Glutamatergic neuron (in vitro differentiated cells): Measurements from ENCODE around the gene GNAQ. TPM values are rescaled to one million over a fixed set of nuclear protein-coding genes. Genes with fewer than 3 reads are reported as not detected.
"Not testable (repeated sequence)": the region's sequence is repeated elsewhere in the genome, so short reads cannot be mapped to it uniquely, and the experiment has no call there.

Source experiments
- DNase-seq: peaks from one replicate; pipeline ENCODE4 v3.0.0; 2022
- H3K27ac Mint-ChIP-seq: one replicate; pipeline ENCODE4 v1.8.0; 2020; ENCODE audit warnings: mild to moderate bottlenecking, mixed read lengths, inconsistent platforms; ENCODE audit not compliant: unreplicated experiment
- H3K27me3 Mint-ChIP-seq: one replicate; pipeline ENCODE4 v1.8.0; 2020; ENCODE audit warnings: mild to moderate bottlenecking, moderate library complexity, mixed read lengths, inconsistent platforms; ENCODE audit not compliant: unreplicated experiment
- H3K36me3 Mint-ChIP-seq: one replicate; pipeline ENCODE4 v1.8.0; 2020; ENCODE audit warnings: mild to moderate bottlenecking, mixed read lengths, inconsistent platforms; ENCODE audit not compliant: unreplicated experiment
- H3K4me1 Mint-ChIP-seq: one replicate; pipeline ENCODE4 v1.8.0; 2020; ENCODE audit warnings: mild to moderate bottlenecking, low read depth, mixed read lengths, inconsistent platforms; ENCODE audit not compliant: unreplicated experiment
- H3K4me3 Mint-ChIP-seq: one replicate; pipeline ENCODE4 v1.8.0; 2020; ENCODE audit warnings: mild to moderate bottlenecking, mixed read lengths, inconsistent platforms; ENCODE audit not compliant: unreplicated experiment
- H3K9me3 Mint-ChIP-seq: one replicate; pipeline ENCODE4 v1.8.0; 2020; ENCODE audit warnings: mild to moderate bottlenecking, moderate library complexity, mixed read lengths, inconsistent platforms; ENCODE audit not compliant: unreplicated experiment
- total RNA-seq: library from RNA; stranded (reverse); fragmentation: NEBNext Ultra II Directional; extraction: Animal tissue kit (Norgen Biotek cat#: 25700); gene quantifications from one replicate; pipeline ENCODE4 v1.2.1, GENCODE V29; 2021; ENCODE audit not compliant: unreplicated experiment
- TF ChIP-seq, protein P1 (sequence below): fragments of 200-600 bp; sonication (generic); IDR thresholded peaks from one replicate; pipeline ENCODE4 v1.5.0; 2021; ENCODE audit not compliant: partially characterized antibody, unreplicated experiment

Gene GNAQ
- total RNA-seq, 1 donor from 2014 or later, result 72.8 TPM

- Mint-ChIP-seq H3K36me3 (peaks cover 4% of the 10 kb centered on the region), H3K4me1 (no peaks in the 10 kb centered on the region), H3K9me3 (peaks cover 4% of the 10 kb centered on the region), H3K27ac (no peak overlapping the region), H3K4me3 (no peak overlapping the region), H3K27me3 (no peaks in the 10 kb centered on the region)
- TF ChIP-seq, protein P1, sequence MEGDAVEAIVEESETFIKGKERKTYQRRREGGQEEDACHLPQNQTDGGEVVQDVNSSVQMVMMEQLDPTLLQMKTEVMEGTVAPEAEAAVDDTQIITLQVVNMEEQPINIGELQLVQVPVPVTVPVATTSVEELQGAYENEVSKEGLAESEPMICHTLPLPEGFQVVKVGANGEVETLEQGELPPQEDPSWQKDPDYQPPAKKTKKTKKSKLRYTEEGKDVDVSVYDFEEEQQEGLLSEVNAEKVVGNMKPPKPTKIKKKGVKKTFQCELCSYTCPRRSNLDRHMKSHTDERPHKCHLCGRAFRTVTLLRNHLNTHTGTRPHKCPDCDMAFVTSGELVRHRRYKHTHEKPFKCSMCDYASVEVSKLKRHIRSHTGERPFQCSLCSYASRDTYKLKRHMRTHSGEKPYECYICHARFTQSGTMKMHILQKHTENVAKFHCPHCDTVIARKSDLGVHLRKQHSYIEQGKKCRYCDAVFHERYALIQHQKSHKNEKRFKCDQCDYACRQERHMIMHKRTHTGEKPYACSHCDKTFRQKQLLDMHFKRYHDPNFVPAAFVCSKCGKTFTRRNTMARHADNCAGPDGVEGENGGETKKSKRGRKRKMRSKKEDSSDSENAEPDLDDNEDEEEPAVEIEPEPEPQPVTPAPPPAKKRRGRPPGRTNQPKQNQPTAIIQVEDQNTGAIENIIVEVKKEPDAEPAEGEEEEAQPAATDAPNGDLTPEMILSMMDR, result no peak
- DNase-seq, result no peak
Measured at GRCh38 chr9:78070521-78070920, 38.9 kb upstream of the GNAQ start.

- no peaks in the 10 kb centered on the region for H3K27me3 Mint-ChIP-seq
- no peak for DNase-seq
- no peaks in the 10 kb centered on the region for H3K4me1 Mint-ChIP-seq
- TF ChIP-seq, protein P1, result no peak
- no peak overlapping the region for H3K4me3 Mint-ChIP-seq
- H3K36me3 Mint-ChIP-seq, result peaks cover 4% of the 10 kb centered on the region
- no peak overlapping the region for H3K27ac Mint-ChIP-seq
- H3K9me3 Mint-ChIP-seq, result peaks cover 2% of the 10 kb centered on the region
Measured at GRCh38 chr9:78064075-78064474, 32.5 kb upstream of the GNAQ start.

- H3K9me3 Mint-ChIP-seq, result peaks cover 9% of the 10 kb centered on the region
- H3K27ac Mint-ChIP-seq, result no peak overlapping the region
- H3K4me3 Mint-ChIP-seq, result no peak overlapping the region
Measured at GRCh38 chr9:78062710-78063109, 31.1 kb upstream of the GNAQ start.

GRCh38 chr9:78054218-78054617 lies 22.6 kb upstream of the GNAQ start:
- not testable (repeated sequence) for H3K36me3 Mint-ChIP-seq, H3K27ac Mint-ChIP-seq, H3K4me3 Mint-ChIP-seq, H3K27me3 Mint-ChIP-seq, DNase-seq, H3K9me3 Mint-ChIP-seq, H3K4me1 Mint-ChIP-seq

More at GRCh38 chr9:78062710-78063109, 31.1 kb upstream of the GNAQ start:
- peaks cover 1% of the 10 kb centered on the region for H3K27me3 Mint-ChIP-seq
- H3K36me3 Mint-ChIP-seq, result peaks cover 14% of the 10 kb centered on the region
- DNase-seq, result no peak
- H3K4me1 Mint-ChIP-seq, result no peaks in the 10 kb centered on the region
- TF ChIP-seq, protein P1, result no peak

DNA sequence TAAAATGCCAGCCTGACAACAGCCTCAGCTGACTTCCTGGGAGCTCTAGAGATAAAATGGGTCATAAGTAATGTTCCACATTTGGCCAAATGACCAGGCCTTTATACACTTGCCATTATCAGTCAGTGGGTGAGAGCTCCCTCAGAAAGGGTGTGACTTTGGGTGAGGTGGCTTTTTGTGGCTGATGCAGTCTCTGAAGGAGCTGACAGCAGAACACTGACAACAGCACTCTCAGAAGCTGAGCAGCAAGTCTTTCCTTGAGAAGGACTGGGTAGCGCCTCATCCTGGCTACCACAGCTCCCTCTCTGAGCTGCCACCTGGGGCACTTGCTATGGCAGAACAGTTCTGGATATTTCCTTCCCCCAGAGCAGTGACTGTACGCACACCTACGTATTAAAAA lies 22.0 kb upstream of the GNAQ start:
- Mint-ChIP-seq H3K9me3 (peaks cover 8% of the 10 kb centered on the region), H3K4me1 (no peaks in the 10 kb centered on the region)

More for the DNA sequence above, 22.0 kb upstream of the GNAQ start:
- H3K4me3 Mint-ChIP-seq, result no peak overlapping the region
- DNase-seq, result no peak
- TF ChIP-seq, protein P1, result no peak
- peaks cover 7% of the 10 kb centered on the region for H3K36me3 Mint-ChIP-seq
- peaks cover 4% of the 10 kb centered on the region for H3K27me3 Mint-ChIP-seq
- H3K27ac Mint-ChIP-seq, result no peak overlapping the region
